Measurements from ENCODE around the gene NFASC. TPM values are rescaled to one million over a fixed set of nuclear protein-coding genes. Genes with fewer than 3 reads are reported as not detected.

The NFASC gene
- total RNA-seq, 2 experiments from 2014 or later: not detected

DNA sequence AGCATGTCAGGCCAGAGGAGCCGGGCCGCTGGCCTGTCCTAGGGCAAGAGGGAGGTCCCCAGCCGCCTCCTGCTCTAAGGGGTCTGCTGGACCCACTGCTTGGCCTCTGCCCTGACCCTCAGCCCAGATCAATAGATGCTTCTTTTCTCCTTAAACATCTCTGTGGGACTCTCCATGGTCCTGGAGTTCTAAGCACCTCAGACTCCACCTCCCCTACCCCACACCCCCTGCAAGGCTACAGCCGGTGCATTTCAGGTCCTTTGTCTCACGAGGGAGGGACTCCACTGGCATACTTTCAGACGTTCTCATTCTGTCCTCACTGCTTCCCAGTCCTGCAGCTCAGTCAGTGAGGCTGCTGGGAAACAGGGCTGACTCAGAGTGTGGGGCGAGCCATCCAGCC lies 183.4 kb downstream of the NFASC start:
- H3K4me1 ChIP-seq (ENCODE audit: insufficient read depth, low read length): no peaks in the 10 kb centered on the region
- Mint-ChIP-seq H3K27me3 (no peaks in the 10 kb centered on the region), H3K27ac (no peak overlapping the region), H3K36me3 (ENCODE audit: low read depth) (no peaks in the 10 kb centered on the region), H3K4me3 (no peak overlapping the region), H3K9me3 (no peaks in the 10 kb centered on the region), H3K4me1 (ENCODE audit: low read depth) (no peaks in the 10 kb centered on the region)
- ChIA-PET POLR2A (no interaction called here), CTCF (no interaction called here)
- TF ChIP-seq, protein P1, sequence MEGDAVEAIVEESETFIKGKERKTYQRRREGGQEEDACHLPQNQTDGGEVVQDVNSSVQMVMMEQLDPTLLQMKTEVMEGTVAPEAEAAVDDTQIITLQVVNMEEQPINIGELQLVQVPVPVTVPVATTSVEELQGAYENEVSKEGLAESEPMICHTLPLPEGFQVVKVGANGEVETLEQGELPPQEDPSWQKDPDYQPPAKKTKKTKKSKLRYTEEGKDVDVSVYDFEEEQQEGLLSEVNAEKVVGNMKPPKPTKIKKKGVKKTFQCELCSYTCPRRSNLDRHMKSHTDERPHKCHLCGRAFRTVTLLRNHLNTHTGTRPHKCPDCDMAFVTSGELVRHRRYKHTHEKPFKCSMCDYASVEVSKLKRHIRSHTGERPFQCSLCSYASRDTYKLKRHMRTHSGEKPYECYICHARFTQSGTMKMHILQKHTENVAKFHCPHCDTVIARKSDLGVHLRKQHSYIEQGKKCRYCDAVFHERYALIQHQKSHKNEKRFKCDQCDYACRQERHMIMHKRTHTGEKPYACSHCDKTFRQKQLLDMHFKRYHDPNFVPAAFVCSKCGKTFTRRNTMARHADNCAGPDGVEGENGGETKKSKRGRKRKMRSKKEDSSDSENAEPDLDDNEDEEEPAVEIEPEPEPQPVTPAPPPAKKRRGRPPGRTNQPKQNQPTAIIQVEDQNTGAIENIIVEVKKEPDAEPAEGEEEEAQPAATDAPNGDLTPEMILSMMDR (IDR thresholded peaks at IDR 0.05): no peak
- no peaks in the 10 kb centered on the region for H3K36me3 ChIP-seq (ENCODE audit: insufficient read depth, low read length)
- DNase-seq (no peak), ATAC-seq (ENCODE audit: poor library complexity) (no peak)
- H3K27ac ChIP-seq (ENCODE audit: low read depth in 1 of 2, low read length in 2 of 2): no peak overlapping the region
- no peaks in the 10 kb centered on the region for H3K9me3 ChIP-seq (ENCODE audit: control insufficient read depth in 1 of 2, insufficient read depth in 1 of 2, low read length in 2 of 2)
- intact Hi-C loops (cut with DNase I, micrococcal nuclease): no loop called here
- no peaks in the 10 kb centered on the region for H3K27me3 ChIP-seq (ENCODE audit: control insufficient read depth in 1 of 2, insufficient read depth in 2 of 2, low read length in 2 of 2)
- no peak overlapping the region for H3K4me3 ChIP-seq (ENCODE audit: low read length)

DNA sequence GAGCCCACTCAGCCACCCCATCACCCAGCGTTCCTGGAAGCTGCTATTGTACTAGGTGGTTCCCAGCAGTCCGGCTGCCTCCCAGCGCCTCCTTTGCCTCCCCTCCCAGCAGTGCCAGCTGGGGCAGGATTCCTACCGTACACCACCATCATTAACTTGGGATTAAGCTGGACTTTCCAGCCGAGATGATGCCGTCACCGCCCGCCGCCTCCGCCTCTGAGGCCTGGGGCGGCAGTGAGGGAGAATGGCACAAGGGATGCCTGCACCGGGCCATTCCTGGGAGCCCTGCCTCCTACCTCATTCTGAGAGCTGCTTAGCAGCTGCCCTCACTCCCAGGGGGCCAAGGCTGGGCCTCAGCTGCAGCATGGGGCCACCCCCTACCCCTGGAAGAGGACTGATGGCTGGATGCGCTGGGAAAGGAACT lies 185.5 kb downstream of the NFASC start:
- Mint-ChIP-seq H3K36me3 (ENCODE audit: low read depth) (no peaks in the 10 kb centered on the region), H3K27me3 (no peaks in the 10 kb centered on the region), H3K27ac (no peak overlapping the region), H3K4me3 (no peak overlapping the region), H3K4me1 (ENCODE audit: low read depth) (no peaks in the 10 kb centered on the region), H3K9me3 (no peaks in the 10 kb centered on the region)
- Histone ChIP-seq H3K27ac (ENCODE audit: low read depth in 1 of 2, low read length in 2 of 2) (no peak overlapping the region), H3K36me3 (ENCODE audit: insufficient read depth, low read length) (no peaks in the 10 kb centered on the region), H3K27me3 (ENCODE audit: control insufficient read depth in 1 of 2, insufficient read depth in 2 of 2, low read length in 2 of 2) (no peaks in the 10 kb centered on the region), H3K4me3 (ENCODE audit: low read length) (no peak overlapping the region), H3K9me3 (ENCODE audit: control insufficient read depth in 1 of 2, insufficient read depth in 1 of 2, low read length in 2 of 2) (no peaks in the 10 kb centered on the region), H3K4me1 (ENCODE audit: insufficient read depth, low read length) (no peaks in the 10 kb centered on the region)
- ChIA-PET CTCF (no interaction called here), POLR2A (no interaction called here)
- intact Hi-C loops (cut with DNase I, micrococcal nuclease): no loop called here
- ATAC-seq (ENCODE audit: poor library complexity) (no peak), DNase-seq (no peak)
- TF ChIP-seq, protein P1 (IDR thresholded peaks at IDR 0.05): no peak

DNA sequence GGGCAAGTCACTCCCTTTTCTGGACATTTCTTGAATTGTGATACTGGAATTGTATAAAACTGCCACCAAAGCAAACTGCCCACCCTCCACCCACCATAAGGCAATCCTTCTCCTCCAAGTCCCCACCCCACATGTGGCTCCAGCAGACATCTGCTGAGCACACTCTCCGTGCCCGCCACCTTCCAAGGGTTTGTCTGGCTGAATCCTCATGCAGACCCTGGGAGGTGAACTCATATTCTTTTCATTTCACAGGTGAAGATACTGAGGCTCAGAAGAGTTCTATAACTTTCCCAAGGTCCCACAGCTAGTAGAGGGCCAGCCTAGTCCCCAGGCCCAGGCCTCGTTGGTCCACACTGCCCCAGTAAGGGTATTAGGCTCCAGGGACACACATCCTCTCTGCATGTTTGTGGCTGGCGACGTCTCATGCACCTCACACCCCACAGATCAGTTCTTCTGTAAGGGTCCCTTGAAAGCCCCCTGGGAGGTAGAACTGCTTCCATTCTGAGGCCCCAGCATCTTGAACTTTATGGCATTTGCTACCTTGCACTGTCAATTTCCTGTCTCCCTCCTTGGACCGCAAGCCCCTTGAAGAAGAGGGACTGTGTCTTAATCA lies 186.4 kb downstream of the NFASC start:
- Mint-ChIP-seq H3K4me3 (no peak overlapping the region), H3K27ac (no peak overlapping the region), H3K27me3 (no peaks in the 10 kb centered on the region), H3K36me3 (ENCODE audit: low read depth) (no peaks in the 10 kb centered on the region), H3K9me3 (no peaks in the 10 kb centered on the region), H3K4me1 (ENCODE audit: low read depth) (no peaks in the 10 kb centered on the region)
- TF ChIP-seq, protein P1 (IDR thresholded peaks at IDR 0.05): no peak
- H3K9me3 ChIP-seq (ENCODE audit: control insufficient read depth in 1 of 2, insufficient read depth in 1 of 2, low read length in 2 of 2): no peaks in the 10 kb centered on the region
- H3K27ac ChIP-seq (ENCODE audit: low read depth in 1 of 2, low read length in 2 of 2): no peak overlapping the region
- H3K4me1 ChIP-seq (ENCODE audit: insufficient read depth, low read length): peaks cover 6% of the 10 kb centered on the region
- ChIA-PET POLR2A (no interaction called here), CTCF (no interaction called here)
- intact Hi-C loops (cut with DNase I, micrococcal nuclease): no loop called here
- no peak for DNase-seq
- H3K36me3 ChIP-seq (ENCODE audit: insufficient read depth, low read length): no peaks in the 10 kb centered on the region
- no peaks in the 10 kb centered on the region for H3K27me3 ChIP-seq (ENCODE audit: control insufficient read depth in 1 of 2, insufficient read depth in 2 of 2, low read length in 2 of 2)
- no peak for ATAC-seq (ENCODE audit: poor library complexity)
- H3K4me3 ChIP-seq (ENCODE audit: low read length): no peak overlapping the region
